ENCODE results near the gene DEFB129.
"Not testable (repeated sequence)": the region's sequence is repeated elsewhere in the genome, so short reads cannot be mapped to it uniquely, and the experiment has no call there.

DEFB129 gene, protein sequence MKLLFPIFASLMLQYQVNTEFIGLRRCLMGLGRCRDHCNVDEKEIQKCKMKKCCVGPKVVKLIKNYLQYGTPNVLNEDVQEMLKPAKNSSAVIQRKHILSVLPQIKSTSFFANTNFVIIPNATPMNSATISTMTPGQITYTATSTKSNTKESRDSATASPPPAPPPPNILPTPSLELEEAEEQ

DNA sequence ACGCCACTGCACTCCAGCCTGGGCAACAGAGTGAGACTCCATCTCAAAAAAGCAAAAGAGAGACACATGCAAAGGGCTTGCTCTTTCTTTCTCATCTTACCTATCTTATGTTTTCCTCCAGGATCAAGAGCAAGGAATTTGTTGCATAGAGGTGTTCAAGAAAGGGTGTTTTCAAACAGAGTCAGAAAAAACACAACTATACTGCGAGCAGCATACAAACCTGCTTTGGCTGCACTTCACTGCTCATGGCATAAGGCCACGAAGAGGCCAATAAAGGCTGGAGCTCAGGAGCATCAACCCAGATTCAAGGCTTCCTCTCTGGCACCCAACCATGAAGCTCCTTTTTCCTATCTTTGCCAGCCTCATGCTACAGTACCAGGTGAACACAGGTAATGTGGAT is at the start of gene DEFB129:
Gene DEFB129, plus strand, starts transcription at position 301 of the 400 bp plus-strand sequence. Its CDS starts 31 bp downstream, at position 332.
- DNase-seq = no peak

DNA sequence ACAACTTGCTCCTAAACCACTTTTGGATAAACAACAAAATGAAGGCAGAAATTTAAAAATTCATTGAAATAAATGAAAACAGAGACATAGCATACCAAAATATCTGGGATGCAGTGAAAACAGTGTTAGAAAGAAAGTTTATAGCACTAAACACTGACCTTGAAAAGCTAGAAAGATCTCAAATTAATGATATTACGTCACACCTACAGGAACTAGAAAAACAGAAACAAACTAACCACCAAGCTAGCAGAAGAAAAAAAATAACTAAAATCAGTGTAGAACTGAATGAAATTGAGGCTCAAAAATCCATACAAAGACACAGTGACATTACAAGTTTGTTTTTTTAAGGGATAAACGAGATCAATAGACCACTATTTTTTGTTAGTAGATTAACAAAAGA is 42.8 kb upstream of the DEFB129 start:
- DNase-seq = no peak

DNA sequence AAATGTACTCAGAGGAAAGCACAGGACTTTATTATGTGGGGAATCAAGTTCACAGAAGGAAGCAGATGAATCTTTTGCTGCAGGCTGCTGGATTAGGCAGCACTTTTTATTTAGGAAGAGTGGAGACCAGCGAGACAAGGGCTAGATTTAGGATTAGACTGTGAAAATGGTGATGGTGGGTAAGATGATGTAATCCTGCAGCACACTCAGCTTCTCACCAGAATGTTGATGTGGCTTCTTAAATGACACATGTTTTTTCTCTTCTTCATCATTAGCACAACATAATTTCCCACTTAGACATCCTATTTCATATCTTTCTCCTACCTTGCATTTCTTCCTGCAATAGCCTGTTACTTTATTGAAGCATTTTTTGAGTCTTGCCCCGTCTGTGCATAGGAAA is 39.3 kb upstream of the DEFB129 start:
- no peak for DNase-seq

DNA sequence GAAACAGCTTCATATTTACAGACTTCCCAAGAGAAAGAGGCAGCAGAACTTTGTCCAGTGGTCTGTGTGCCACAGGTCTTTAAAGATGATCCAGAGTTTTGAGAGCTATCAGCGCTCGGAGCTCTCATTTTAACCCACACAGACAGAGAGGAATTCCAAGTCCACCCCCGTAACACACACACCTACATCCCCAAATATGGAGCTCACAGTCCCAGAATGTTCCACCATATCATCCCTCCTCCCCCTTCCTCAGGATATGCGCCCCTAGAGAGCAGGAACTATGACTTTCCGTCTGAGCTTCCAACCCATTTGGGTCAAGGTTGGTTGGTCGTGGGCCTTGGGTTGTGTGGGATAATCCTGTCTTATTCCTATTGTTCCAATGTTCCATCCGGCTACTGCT is 37.4 kb upstream of the DEFB129 start, which contains the start of gene DEFB128:
Gene DEFB128, minus strand, starts transcription at position 101 of the 400 bp plus-strand sequence. Its CDS starts 88 bp downstream, at position 13.
- no peak for DNase-seq

DNA sequence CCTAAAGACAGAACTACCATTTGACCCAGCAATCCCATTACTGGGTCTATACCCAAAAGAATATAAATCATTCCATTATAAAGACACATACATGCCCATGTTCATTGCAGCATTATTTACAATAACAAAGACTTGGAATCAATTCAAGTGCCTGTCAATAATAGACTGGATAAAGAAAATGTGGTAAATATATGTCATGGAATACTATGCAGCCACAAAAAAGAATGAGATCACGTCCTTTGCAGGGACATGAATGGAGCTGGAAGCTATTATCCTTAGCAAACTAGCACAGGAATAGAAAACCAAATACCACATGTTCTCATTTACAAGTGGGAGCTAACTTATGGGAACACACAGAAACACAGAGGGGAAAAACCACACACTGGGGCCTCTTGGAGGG is 28.8 kb upstream of the DEFB129 start:
- DNase-seq = no peak

DNA sequence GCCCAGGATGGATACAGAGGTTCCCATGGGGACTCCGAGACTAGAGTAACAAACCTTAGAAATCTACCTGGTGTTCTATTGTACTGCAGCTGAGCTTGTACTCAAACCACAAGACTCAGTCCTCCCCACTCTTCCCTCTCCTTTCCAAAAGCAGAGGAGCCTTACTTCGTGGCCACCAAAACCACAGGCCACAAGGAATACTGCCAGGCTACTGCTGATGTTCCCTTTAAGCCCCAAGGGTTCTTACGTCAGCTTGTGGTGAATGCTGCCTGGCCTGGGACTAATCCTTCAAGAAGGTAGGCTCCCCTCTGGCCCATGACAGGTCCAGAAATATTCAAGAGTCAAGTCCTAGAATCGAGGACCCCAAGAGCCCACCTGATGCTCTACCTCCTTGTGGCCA is 27.1 kb upstream of the DEFB129 start:
- DNase-seq = no peak

DNA sequence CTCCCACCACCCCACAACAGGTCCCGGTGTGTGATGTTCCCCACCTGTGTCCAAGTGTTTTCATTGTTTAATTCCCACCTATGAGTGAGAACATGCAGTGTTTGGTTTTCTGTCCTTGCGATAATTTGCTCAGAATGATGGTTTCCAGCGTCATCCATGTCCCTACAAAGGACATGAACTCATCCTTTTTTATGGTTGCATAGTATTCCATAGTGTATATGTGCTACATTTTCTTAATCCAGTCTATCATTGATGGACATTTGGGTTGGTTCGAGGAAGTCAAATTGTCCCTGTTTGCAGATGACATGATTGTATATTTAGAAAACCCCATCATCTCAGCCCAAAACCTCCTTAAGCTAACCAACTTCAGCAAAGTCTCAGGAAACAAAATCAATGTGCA is 23.4 kb upstream of the DEFB129 start:
- not testable (repeated sequence) for DNase-seq

DNA sequence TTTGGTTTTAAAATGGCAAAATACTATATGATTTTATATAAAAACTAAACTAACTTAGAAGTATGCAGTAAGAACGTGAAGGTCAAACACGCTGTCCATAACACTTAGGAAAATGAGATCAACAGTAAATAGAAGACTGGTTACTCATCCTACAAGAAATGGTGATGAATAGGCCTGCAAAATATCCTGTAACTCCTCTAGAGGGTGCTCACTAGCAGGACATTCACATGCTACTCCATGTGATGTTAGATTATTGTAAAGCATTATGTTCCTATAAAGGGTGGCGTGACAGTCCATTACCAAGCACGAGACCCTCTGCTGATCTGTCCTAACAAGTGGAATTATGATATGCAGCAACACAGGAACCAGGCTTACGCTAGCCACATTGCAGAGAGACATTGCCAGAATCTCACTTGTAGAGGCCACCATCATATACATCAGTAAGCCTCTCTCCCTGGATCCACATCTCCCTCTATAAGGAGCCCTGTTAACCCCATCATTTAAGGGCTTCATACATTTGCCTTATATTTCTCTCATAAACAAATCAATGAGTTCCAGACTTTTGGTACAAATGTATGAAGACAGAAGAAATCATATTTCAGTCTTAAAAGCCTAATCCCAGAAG is 18.0 kb upstream of the DEFB129 start:
- no peak for DNase-seq

DNA sequence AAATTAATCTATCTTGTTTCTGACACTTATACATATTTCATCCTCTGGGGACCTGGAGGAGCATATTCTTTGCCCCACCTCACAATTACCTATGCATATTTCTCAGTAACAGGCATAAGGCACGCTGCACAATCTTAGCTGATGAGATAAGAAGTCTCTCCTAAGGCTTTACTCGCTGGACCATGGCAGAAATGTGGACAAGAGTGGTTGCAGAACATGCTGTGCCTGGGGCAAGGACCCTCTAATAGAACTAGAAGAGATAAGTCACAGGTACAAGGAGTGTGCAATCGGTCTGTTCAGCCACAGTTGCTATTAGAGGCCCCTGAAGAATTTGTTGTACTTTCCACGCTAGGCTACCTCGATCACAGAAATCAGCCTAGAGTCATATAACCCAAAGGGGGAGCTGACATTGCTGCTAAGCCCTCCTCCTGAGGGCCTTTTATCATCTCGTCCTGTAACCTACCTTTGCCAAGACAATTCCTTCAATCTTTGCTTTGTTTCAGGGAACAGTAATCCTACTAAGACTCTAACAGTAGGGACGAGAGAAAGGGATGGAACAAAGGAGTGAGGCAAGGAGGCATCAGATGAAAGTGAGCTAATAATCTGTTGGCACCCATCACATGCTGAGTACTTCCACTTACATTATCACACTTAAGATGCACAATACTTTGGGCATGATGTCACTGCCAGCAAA is 16.1 kb upstream of the DEFB129 start:
- no peak for DNase-seq

DNA sequence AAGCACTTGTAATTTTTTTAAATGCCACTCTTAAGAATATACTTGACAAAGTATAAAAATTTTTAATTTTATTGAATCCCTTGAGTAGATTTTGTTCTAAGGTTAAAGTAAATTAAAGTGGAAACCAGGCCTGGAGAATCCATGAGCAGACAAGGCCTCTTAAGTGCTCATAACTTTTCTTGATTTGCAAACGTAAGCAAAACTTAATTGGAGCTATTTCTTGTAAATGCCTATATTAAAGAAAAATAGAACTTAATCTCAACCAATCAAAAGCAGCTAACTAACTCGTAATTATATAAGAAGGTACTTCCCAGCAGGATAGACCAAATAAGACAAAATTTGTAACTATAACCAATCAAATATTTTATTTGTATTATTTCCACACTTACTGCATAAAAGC is 12.7 kb upstream of the DEFB129 start:
- no peak for DNase-seq

DNA sequence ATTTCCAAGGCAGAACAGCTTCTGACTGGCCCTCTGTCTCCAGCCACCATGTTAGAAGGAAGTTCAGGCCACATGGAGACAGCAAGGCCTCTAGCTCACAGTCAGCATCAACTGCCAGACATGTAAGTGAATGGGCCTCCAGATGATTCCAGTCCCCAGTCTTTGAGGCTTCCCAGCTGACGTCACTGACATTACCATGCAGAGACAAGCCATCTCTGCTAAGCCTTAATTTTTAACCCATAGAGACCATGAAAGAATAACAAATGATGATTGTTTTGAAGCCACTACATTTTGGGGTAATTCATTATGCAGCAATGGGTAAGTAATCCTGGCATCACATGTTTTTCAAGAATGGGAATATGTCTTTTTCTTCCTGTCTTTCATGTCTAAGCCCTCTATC is 11.3 kb upstream of the DEFB129 start:
- no peak for DNase-seq

DNA sequence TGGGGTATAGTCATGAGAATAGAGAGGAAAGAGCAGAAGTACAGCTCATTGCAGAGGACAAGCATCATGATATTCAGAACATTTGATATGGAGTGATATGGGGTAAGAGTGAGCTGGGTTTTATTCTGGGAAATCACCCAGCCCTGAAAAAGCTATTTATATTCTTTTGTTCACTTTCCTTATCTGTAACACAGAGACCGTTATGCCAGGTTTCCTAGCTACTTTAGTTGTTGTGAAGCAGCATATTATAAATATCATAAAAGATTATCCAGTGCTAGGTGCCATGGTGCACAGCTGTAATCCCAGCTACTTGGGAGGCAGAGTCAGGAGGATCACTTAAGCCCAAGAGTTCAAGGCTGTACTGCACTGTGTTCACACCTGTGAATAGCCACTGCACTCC is 9.8 kb upstream of the DEFB129 start:
- DNase-seq = no peak

DNA sequence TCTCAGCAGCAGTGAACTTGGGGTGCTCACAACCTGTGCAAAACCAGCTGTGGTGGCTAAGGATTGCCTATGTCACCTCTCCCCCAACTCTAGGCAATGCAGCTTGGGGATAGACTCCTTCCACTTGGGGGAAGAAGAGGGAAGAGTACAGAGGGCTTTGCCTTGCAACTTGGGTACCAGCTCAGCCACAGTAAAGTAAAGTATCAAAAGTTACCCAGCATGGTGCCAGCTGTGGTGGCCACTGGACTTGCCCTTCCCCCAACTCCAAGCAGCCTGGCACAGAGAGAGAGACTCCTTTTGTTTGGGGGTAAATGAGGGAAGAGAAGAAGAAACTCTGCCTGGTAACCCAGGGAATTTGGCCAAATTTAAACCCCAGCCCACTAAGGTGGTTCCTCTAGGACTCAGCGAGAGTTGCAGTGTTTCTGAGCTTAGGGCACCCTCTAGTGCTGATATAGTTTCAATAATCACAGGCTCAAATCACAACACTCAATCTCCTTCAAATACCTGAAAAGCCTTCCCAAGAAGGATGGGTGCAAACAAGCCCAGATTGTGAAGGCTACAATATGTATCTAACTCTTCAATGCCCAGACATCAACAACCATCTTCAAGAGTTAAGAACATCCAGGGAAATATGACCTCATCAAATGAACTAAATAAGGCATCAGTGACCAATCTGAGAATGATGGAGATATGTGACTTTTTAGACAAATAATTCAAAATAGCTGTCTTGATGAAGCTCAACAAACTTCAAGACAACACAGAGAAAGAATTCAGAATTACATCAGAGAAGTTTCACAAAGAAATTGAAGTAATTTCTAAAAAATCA is 7.6 kb upstream of the DEFB129 start:
- no peak for DNase-seq

DNA sequence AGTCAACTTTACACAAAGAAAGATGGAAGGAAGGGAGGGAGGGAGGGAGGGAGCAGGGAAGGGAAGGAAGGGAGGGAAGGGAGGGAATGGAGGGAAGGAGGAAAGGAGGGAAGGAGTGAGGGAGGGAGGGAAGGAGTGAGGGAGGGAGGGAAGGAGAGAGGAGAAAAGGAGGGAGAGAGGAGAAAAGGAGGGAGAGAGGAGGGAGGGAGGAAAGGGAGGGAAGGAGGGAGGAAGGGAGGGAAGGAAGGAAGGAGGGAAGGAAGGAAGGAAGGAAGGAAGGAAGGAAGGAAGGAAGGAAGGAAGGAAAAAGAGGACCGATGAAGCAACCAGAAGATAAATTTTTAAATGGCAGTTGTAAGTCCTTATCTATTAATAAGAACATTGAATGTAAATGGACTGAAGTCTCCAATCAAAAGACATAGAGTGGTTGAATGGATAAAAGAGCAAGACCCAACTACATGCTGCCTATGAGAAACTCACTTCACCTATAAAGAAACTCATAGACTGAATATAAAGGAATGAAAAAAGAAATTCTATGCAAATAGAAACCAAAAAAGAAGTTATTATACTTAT is 5.7 kb upstream of the DEFB129 start:
- no peak for DNase-seq

DNA sequence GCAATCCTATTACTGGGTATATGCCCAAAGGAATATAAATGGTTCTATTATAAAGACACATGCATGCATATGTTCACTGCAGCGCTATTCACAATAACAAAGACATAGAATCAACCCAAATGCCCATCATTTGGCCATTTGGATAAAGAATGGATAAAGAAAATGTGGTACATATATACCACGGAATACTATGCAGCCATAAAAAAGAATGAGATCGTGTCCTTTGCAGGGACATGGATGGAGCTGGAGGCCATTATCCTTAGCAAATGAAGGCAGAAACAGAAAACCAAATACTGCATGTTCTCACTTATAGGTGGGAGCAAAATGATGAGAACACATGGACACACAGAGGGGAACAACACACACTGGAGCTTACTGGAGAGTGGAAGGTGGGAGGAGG is 1.2 kb upstream of the DEFB129 start:
- DNase-seq = not testable (repeated sequence)

DNA sequence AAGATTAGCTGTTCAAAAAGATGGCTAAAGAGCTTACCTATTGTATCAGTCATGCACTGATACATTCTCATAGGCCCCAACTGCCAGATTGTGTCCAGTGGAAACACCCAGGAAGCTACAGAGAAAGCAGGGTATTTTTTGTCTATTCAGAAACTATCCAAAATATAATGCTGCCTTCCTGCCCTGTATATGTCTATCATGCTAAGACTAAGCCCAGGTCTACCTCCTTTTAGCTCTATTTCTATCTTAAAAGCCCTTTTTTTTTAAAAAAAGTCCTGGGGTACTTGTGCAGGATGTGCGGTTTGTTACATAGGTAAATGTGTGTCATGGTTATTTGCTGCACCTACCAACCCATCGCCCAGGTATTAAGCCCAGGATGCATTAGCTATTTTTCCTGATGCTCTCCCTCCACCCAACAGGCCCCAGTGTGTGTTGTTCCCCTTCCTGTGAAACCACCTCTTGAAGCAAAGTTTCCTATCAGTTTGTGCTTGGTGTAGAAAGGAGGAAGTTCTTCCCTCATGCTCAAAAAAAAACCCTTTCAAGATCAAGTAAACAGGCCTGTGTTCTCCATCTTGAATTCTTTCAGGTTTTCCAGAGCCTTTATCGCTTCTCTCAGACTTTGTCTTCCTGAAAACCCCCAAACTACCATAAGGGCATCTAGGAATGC is 514 bp downstream of the DEFB129 start:
- no peak for DNase-seq

DNA sequence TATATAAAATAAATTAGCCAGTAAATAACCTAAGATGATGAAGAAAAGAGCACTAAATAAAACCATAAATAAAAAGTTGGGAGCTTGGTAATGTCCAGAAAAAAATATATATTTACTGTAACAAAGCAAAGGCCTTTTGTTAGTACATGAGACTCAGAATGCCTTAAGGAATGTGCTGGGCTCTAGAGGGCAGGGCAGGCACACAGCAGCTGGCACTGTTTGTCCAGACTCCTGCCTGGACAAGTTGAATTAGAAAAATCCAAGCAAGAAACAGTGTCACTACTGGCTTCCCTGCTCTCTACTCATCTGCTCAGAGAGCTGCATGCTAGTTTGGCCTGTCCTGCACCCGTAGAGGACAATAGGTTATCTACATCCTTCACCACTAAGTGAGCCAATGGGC is 8.8 kb downstream of the DEFB129 start:
- no peak for DNase-seq

DNA sequence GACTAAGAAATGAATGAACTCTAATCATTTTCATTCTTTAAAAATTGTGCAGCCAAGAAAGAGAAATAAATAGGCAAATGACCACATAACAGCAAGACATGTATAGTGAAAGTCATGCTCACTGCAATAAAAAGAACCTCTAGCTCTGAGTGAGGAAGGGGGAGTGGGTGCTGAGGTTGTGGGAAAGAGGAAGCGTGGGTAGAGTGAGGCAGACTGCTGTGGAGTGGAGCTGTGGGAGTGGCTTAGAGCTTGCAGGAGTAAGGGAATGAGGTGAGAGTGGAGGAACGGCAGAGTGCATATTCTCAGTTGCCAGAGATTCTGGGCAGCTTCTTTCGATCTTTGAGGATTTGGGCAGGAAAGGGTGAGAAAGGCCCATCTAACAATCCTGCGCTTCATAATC is 10.4 kb downstream of the DEFB129 start:
- DNase-seq = peak; percentile 7

DNA sequence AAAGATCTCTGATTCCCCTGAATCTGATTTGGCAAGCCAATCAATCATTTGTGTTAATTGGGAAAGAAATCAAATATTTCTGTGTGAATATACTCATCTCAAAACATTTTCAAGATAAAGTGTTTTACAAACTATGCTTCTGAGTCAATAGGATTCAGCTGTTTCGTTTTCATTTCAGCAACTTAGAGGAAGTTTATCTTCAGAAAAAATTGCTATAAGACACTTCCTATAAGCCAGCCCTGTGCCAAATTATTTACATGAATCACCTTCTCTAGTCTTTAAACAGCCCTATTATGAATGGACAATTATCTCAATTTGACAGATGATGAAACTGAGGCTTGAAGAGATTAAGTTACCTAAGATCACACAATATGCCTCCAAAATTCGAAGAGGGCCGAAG is 10.9 kb downstream of the DEFB129 start:
- DNase-seq = no peak

DNA sequence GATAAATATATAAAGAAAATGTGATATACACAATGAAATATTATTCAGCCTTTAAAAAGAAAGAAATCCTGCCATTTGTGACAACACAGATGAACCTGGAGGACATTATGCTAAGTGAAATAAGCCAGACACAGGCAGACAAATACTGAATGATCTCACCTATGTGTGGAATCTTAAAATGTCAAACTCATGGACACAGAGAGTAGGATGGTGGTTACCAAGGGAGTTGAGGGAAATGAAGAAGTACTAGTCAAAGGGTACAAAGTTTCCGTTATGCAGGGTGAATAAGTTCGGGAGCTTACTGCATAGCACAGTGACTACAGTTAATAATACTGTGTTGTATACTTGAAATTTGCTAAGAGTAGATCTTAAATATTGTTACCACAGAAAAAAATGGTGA is 15.8 kb downstream of the DEFB129 start:
- DNase-seq = no peak

DNA sequence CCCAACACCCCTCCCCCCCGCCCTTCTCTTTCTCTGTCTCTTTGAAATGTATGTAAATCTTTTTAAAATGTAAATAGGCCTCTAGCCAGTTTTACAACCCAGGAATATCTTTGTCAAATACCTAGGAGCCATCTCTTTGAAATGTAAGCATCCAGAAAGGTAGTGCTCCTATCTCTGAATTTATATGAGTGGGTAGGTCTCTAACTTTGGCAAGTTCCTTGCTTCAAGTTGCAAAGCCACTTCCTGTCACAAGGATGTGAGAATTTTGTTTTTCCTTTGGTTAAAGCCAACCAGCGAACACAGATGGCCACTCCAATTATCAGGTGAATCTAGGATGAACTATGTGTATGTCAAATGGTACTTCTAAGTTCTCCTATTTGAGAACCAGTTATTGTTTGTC is 24.3 kb downstream of the DEFB129 start:
- DNase-seq = no peak

DNA sequence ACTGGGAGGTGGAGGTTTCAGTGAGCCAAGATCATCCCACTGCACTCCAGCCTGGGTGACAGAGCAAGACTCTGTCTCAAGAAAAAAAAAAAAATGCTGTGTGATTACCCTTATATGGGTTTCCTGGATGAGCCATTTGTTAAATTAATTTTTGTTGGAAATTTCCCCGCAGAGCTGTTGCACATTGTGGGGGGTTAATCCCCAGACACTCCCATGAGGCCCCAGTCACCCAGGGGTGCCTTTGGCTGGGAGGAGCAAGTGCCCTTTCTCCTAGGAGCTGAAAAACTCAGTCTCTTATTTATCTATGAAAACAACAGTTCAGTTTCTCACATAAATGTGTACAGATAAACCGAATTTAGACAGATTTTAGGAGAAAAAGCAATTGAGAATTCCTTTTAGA is 25.7 kb downstream of the DEFB129 start:
- DNase-seq = no peak

DNA sequence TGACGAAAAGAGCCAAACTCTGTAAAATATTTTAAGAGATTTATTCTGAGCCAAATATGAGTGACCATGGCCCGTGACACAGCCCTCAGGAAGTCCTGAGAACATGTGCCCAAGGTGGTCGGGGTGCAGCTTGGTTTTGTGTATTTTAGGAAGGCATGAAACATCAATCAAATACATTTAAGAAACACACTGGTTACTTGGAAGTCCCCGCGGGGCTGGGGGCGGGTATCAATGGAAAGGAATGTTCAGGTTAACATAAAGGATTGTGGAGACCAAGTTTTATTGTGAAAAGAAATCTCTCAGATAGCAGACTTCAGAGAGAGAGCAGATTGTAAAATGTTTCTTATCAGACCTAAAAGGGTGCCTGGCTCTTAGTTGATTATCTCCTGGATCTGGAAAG is 26.4 kb downstream of the DEFB129 start:
- not testable (repeated sequence) for DNase-seq
